Mesendoderm (in vitro differentiated cells): ENCODE results near the gene WNT2.

Experiments
- DNase-seq: peaks from one replicate; pipeline ENCODE4 v3.0.0; 2013
- H2AK5ac ChIP-seq: 2 replicates; pipeline ENCODE4 v1.6.1; 2013; ENCODE audit warnings: low read length, inconsistent platforms
- H2BK120ac ChIP-seq: 2 replicates; pipeline ENCODE4 v1.6.1; 2013; ENCODE audit warnings: low read depth, mild to moderate bottlenecking, low read length, moderate library complexity, mixed read lengths
- H2BK15ac ChIP-seq: replicated peaks from 2 replicates; pipeline ENCODE4 v1.6.1; 2013; ENCODE audit warnings: low read depth, mild to moderate bottlenecking, moderate library complexity
- H2BK5ac ChIP-seq: 2 replicates; pipeline ENCODE4 v1.6.1; 2013; ENCODE audit warnings: low read length, inconsistent platforms
- H3K18ac ChIP-seq: 2 replicates; pipeline ENCODE4 v1.6.1; 2013; ENCODE audit warnings: mild to moderate bottlenecking, low read length, mixed read lengths
- H3K23ac ChIP-seq: one replicate; pipeline ENCODE4 v1.6.1; 2013; ENCODE audit warnings: low read length
- H3K27ac ChIP-seq: 2 replicates; pipeline ENCODE4 v1.5.1; 2013; ENCODE audit warnings: low read depth, mild to moderate bottlenecking, inconsistent platforms, low read length, moderate library complexity
- H3K27me3 ChIP-seq: 2 replicates; pipeline ENCODE4 v1.6.1; 2013; ENCODE audit warnings: low read length, control low read depth, mild to moderate bottlenecking, inconsistent platforms; ENCODE audit not compliant: insufficient read depth, poor library complexity
- H3K36me3 ChIP-seq: 2 replicates; pipeline ENCODE4 v1.6.1; 2013; ENCODE audit warnings: low read length, inconsistent platforms; ENCODE audit not compliant: control insufficient read depth, insufficient read depth
- H3K4ac ChIP-seq: one replicate; pipeline ENCODE4 v1.6.1; 2013; ENCODE audit warnings: low read depth, mild to moderate bottlenecking, low read length, moderate library complexity
- H3K4me1 ChIP-seq: 2 replicates; pipeline ENCODE4 v1.6.1; 2013; ENCODE audit warnings: low read depth, low read length, inconsistent platforms; ENCODE audit not compliant: control insufficient read depth
- H3K4me2 ChIP-seq: 2 replicates; pipeline ENCODE4 v1.6.1; 2013; ENCODE audit warnings: low read length
- H3K4me3 ChIP-seq: 2 replicates; pipeline ENCODE4 v1.5.1; 2013; ENCODE audit warnings: mild to moderate bottlenecking, low read length
- H3K56ac ChIP-seq: one replicate; pipeline ENCODE4 v1.6.1; 2013; ENCODE audit warnings: low read length
- H3K79me1 ChIP-seq: 2 replicates; pipeline ENCODE4 v1.6.1; 2013; ENCODE audit warnings: low read length, inconsistent platforms
- H3K79me2 ChIP-seq: 2 replicates; pipeline ENCODE4 v1.6.1; 2013; ENCODE audit warnings: mild to moderate bottlenecking, low read length; ENCODE audit not compliant: control insufficient read depth, insufficient read depth
- H3K9ac ChIP-seq: 2 replicates; pipeline ENCODE4 v1.6.1; 2013; ENCODE audit warnings: low read length, inconsistent platforms
- H4K5ac ChIP-seq: one replicate; pipeline ENCODE4 v1.6.1; 2013; ENCODE audit warnings: low read length
- H4K8ac ChIP-seq: one replicate; pipeline ENCODE4 v1.6.1; 2013; ENCODE audit warnings: low read depth, mild to moderate bottlenecking, control low read depth, low read length, moderate library complexity
- WGBS: extraction: QIAGEN DNeasy Blood & Tissue Kit; methylation state at CpG from one replicate; pipeline ENCODE4 v1.1.7; 2013; ENCODE audit warnings: low lambda C conversion rate, missing lambda C conversion rate; ENCODE audit not compliant: insufficient coverage; ENCODE audit errors: extremely low coverage; 5-methylcytosine and 5-hydroxymethylcytosine counted together

WNT2 gene

GRCh38 chr7:117320523-117320922 lies 2.3 kb downstream of the WNT2 start:
- WGBS: no CpG with 5 or more reads among the region's 10 CpGs
- no peak overlapping the region for H3K4me3 ChIP-seq
- H3K79me1 ChIP-seq: no peaks in the 10 kb centered on the region
- H3K27ac ChIP-seq: no peak overlapping the region
- peaks cover 41% of the 10 kb centered on the region for H3K27me3 ChIP-seq
- no peaks in the 10 kb centered on the region for H3K79me2 ChIP-seq
- H4K8ac ChIP-seq: no peak overlapping the region
- no peak overlapping the region for H3K9ac ChIP-seq
- no peak for DNase-seq
- no peak overlapping the region for H2BK15ac ChIP-seq
- H4K5ac ChIP-seq: no peak overlapping the region
- no peak overlapping the region for H3K56ac ChIP-seq
- H2BK5ac ChIP-seq: no peak overlapping the region
- no peak overlapping the region for H3K4me2 ChIP-seq
- H3K23ac ChIP-seq: no peak overlapping the region
- H2BK120ac ChIP-seq: no peak overlapping the region
- no peaks in the 10 kb centered on the region for H3K36me3 ChIP-seq
- no peak overlapping the region for H3K18ac ChIP-seq
- no peak overlapping the region for H2AK5ac ChIP-seq
- H3K4me1 ChIP-seq: no peaks in the 10 kb centered on the region
- H3K4ac ChIP-seq: no peak overlapping the region

GRCh38 chr7:117319181-117319580 lies 3.7 kb downstream of the WNT2 start:
- Histone ChIP-seq H3K56ac (no peak overlapping the region), H2AK5ac (no peak overlapping the region), H3K4me2 (no peak overlapping the region), H4K5ac (no peak overlapping the region), H3K4me3 (no peak overlapping the region), H3K36me3 (no peaks in the 10 kb centered on the region), H3K79me1 (no peaks in the 10 kb centered on the region), H3K79me2 (no peaks in the 10 kb centered on the region), H3K18ac (no peak overlapping the region), H3K27ac (no peak overlapping the region), H2BK5ac (no peak overlapping the region), H3K23ac (no peak overlapping the region), H2BK15ac (no peak overlapping the region), H3K4me1 (no peaks in the 10 kb centered on the region), H3K9ac (no peak overlapping the region), H4K8ac (no peak overlapping the region), H3K4ac (no peak overlapping the region), H2BK120ac (no peak overlapping the region), H3K27me3 (peaks cover 32% of the 10 kb centered on the region)
- DNase-seq: no peak
- WGBS: no CpG with 5 or more reads among the region's 3 CpGs

GRCh38 chr7:117313582-117313981 lies 9.3 kb downstream of the WNT2 start:
- Histone ChIP-seq H2BK15ac (no peak overlapping the region), H3K27ac (no peak overlapping the region), H2BK120ac (no peak overlapping the region), H3K4me3 (no peak overlapping the region), H2BK5ac (no peak overlapping the region), H3K79me2 (no peaks in the 10 kb centered on the region), H4K5ac (no peak overlapping the region), H3K56ac (no peak overlapping the region), H3K36me3 (no peaks in the 10 kb centered on the region), H3K23ac (no peak overlapping the region), H4K8ac (no peak overlapping the region), H2AK5ac (no peak overlapping the region), H3K4me1 (no peaks in the 10 kb centered on the region), H3K79me1 (no peaks in the 10 kb centered on the region), H3K9ac (no peak overlapping the region), H3K4me2 (no peak overlapping the region), H3K4ac (no peak overlapping the region), H3K27me3 (no peaks in the 10 kb centered on the region), H3K18ac (no peak overlapping the region)
- DNase-seq: no peak

- H3K4me2 ChIP-seq: no peak overlapping the region
- H4K8ac ChIP-seq: no peak overlapping the region
- no peak overlapping the region for H3K9ac ChIP-seq
- no peak overlapping the region for H3K18ac ChIP-seq
- H4K5ac ChIP-seq: no peak overlapping the region
- no peak overlapping the region for H3K4ac ChIP-seq
- no peak overlapping the region for H2BK5ac ChIP-seq
- WGBS: no CpG with 5 or more reads among the region's 5 CpGs
- no peak overlapping the region for H2BK120ac ChIP-seq
- no peak overlapping the region for H2BK15ac ChIP-seq
- no peaks in the 10 kb centered on the region for H3K79me2 ChIP-seq
- H3K27ac ChIP-seq: no peak overlapping the region
- H3K4me3 ChIP-seq: no peak overlapping the region
- H3K23ac ChIP-seq: no peak overlapping the region
- no peaks in the 10 kb centered on the region for H3K27me3 ChIP-seq
- H3K36me3 ChIP-seq: no peaks in the 10 kb centered on the region
- H3K79me1 ChIP-seq: no peaks in the 10 kb centered on the region
- H3K4me1 ChIP-seq: no peaks in the 10 kb centered on the region
- DNase-seq: no peak
- no peak overlapping the region for H2AK5ac ChIP-seq
- no peak overlapping the region for H3K56ac ChIP-seq
Observed at GRCh38 chr7:117312593-117313580, 10.0 kb downstream of the WNT2 start.

- no peak overlapping the region for H3K4me3 ChIP-seq
Observed at GRCh38 chr7:117308891-117309290, 14.0 kb downstream of the WNT2 start.

GRCh38 chr7:117302396-117302795 lies 20.5 kb downstream of the WNT2 start:
- WGBS: no CpG with 5 or more reads among the region's 4 CpGs
- Histone ChIP-seq H3K9ac (no peak overlapping the region), H2BK15ac (no peak overlapping the region), H3K79me2 (no peaks in the 10 kb centered on the region), H3K27me3 (no peaks in the 10 kb centered on the region), H3K4me1 (no peaks in the 10 kb centered on the region), H3K4me3 (no peak overlapping the region), H3K79me1 (no peaks in the 10 kb centered on the region), H2BK120ac (no peak overlapping the region), H3K36me3 (no peaks in the 10 kb centered on the region), H3K4me2 (no peak overlapping the region), H3K56ac (no peak overlapping the region), H2BK5ac (no peak overlapping the region), H3K27ac (no peak overlapping the region), H4K8ac (no peak overlapping the region), H3K18ac (no peak overlapping the region), H3K4ac (no peak overlapping the region), H4K5ac (no peak overlapping the region), H3K23ac (no peak overlapping the region), H2AK5ac (no peak overlapping the region)
- DNase-seq: no peak

More at GRCh38 chr7:117308891-117309290, 14.0 kb downstream of the WNT2 start:
- no CpG with 5 or more reads among the region's 1 CpG for WGBS
- H3K79me1 ChIP-seq: no peaks in the 10 kb centered on the region
- no peak overlapping the region for H3K56ac ChIP-seq
- no peak overlapping the region for H3K4me2 ChIP-seq
- H3K4me1 ChIP-seq: no peaks in the 10 kb centered on the region
- no peak overlapping the region for H2BK5ac ChIP-seq
- no peak for DNase-seq
- H3K18ac ChIP-seq: no peak overlapping the region
- no peak overlapping the region for H2BK15ac ChIP-seq
- no peak overlapping the region for H3K4ac ChIP-seq
- H3K79me2 ChIP-seq: no peaks in the 10 kb centered on the region
- H3K27ac ChIP-seq: no peak overlapping the region
- H2AK5ac ChIP-seq: no peak overlapping the region
- no peak overlapping the region for H3K23ac ChIP-seq
- H4K5ac ChIP-seq: no peak overlapping the region
- no peak overlapping the region for H3K9ac ChIP-seq
- no peak overlapping the region for H2BK120ac ChIP-seq
- H4K8ac ChIP-seq: no peak overlapping the region
- no peaks in the 10 kb centered on the region for H3K36me3 ChIP-seq
- H3K27me3 ChIP-seq: no peaks in the 10 kb centered on the region
